GM18873 (cell line): ENCODE results near the gene FRZB.
"Not testable (repeated sequence)": the region's sequence is repeated elsewhere in the genome, so short reads cannot be mapped to it uniquely, and the experiment has no call there.

Experiments
- ATAC-seq: cut with Tn5 transposase; IDR thresholded peaks from one replicate; pipeline ENCODE4 v1.9.1; 2021; ENCODE audit warnings: mild to moderate bottlenecking, moderate library complexity, moderate number of reproducible peaks; ENCODE audit not compliant: unreplicated experiment, low FRiP score

Gene FRZB

DNA sequence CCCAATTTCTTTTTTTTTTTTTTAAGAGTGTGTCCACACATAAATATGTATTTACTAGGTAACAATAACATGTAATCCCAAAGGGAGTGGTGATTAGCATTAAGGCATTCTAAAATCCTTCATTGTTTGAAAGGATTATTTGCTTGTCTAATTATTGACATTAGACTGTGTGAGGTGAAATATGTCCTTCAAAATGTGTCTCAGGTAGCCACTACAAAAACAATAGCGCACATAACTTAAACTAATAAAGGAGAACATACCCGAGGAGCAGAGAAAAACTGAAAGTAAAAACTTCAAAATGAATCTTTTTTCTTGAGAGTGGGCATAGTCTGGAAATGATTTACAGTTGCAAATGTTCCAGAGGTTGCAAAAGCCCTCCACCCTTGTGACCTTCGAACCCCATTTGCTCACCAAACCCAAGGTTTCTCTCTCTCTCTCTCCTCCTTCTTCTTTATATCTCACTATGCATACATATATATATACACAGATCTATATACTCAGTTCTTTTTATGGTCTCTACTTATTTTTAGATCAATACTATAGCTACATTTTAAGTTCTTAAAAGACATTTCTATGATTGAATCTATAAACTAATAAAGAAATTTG lies 24.4 kb upstream of the FRZB start:
- no peak for ATAC-seq

DNA sequence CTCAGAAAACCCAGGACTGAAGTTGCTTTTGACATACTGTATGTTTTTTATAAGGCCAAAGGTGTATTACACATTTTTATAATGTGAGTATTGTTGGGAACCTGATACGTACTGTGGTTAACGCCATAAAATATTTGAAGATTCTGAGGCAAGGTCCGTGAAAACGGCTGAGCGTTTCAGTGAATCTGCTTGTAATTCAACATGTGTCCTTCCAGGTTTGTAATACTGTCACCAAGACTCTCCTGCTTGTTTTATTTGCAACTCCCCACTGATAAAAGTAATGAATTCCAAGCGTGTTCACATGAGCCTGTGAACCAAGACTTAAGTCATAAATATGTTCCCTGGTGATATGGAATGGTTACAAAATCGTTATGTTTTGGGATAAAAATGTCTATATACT lies 23.9 kb upstream of the FRZB start:
- no peak for ATAC-seq

DNA sequence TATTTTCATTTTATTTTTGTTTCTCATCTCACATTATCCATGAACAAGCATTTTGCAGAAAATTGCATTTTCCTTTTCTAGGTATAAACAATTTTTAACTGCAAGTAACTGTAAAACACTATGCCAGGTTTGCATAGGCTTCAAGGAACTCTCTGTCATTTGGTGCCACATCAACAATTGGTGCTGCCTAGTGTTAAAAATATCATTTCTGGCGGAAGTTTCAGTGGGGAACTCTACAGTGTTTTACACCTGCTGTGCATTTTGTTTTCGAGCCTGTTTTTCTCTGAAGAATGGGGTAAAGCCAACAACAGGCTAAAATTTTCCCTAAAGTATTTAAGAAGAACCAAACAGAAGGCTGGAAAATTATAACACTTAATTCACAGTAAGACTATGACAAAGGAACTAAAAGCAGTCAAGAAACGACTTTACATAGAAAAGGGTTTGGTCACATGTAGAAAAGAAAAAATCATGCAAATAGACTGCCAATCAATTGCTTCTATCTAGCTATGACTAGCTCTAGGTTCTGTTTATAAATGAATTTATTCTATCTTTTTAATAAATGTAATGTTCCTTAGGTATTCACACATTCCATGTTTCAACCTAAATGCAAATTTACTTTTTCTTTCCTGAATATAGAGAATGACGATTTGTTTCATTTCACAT lies 21.4 kb upstream of the FRZB start:
- ATAC-seq = no peak

DNA sequence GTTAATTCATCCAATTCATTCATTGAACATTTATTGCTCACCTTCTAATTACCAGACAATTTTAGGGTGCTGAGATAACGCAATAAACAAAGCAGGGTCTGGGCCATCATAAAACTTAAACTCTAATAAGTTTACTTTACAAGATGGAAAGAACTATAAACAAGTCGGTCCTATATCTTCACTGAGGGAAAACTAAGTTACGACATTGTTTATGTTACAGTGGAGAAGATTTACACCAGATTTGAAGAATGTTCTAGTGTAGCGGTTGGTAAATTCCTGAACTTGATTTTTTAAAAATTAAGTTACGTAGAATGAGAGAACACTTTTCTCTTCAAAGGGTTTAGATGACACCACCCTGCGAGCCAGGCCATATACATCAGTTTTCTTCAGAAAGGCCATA lies 20.7 kb upstream of the FRZB start:
- no peak for ATAC-seq

DNA sequence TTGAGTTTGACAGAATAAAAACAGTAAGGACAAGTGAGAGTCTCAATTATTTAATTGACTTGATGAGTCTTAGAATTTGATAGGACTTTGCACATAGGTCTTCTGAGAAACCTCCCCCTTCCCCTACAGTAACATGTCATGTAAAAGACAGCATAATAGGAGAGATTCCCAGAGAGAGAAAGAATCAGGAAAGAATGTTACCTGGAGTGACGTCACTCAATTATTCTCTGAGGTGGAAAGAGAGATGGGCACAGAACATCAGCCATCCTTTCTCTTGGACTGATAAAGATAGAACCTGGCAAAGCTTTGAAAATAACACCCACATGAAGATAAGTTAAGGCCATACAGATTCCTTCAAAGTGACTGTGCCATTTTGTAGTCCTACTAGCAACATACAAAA lies 19.3 kb upstream of the FRZB start:
- no peak for ATAC-seq

DNA sequence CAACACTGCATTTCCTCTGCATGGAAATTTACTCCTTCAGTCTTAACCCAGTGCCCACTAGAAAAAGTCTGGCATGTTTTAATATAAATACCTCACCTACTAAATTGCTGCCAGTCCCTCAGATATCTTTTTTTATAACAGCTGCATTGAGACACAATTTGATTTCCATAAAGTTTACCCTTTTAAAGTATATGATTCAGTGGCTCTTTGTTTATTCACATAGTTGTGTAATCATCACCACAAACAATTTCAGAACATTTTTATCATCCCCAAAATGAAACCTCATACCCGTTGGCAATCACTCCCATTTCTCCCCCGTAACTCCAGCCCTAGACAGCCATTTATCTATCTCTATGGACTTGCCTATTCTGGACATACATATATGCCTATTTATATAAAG lies 17.0 kb upstream of the FRZB start:
- no peak for ATAC-seq

DNA sequence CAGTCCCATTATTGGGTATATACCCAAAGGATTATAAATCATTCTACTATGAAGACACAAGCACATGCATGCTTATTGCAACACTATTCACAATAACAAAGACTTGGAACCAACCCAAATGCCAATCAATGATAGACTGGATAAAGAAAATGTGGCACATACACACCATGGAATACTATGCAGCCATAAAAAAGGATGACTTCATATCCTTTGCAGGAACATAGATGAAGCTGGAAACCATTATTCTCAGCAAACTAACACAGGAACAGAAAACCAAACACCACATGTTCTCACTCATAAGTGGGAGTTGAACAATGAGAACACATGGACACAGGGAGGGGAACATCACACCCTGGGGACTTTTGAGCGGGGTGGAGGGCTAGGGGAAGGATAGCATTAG lies 13.7 kb upstream of the FRZB start:
- ATAC-seq = not testable (repeated sequence)

DNA sequence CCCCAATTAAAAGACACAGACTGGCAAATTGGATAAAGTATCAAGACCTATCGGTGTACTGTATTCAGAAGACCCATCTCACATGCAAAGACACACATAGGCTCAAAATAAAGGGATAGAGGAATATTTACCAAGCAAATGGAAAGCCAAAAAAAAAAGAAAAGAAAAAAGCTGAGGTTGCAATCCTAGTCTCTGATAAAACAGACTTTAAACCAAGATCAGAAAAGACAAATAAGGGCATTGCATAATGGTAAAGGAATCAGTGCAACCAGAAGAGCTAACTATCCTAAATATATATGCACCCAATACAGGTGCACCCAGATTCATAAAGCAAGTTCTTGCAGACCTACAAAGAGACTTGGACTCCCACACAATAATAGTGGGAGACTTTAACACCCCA lies 10.2 kb upstream of the FRZB start:
- ATAC-seq = not testable (repeated sequence)

DNA sequence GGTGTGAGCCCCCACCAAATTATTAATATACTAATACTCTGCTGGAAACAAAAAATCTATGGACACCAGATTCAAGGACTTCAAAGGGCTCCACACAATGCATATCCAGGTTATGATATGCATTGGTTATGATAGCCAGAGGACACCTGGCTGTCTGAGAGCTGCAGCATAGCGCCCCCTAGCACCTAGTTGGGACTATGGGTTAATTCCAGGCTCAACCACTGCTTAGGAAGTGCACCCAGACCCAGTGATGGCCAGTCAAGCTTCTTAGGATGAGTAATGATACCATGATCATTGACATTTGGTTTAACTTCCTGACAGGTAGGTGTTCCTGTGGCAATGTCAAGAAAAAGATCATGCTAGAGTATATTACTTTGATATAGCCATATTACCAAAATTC lies 3.8 kb upstream of the FRZB start:
- ATAC-seq = no peak

DNA sequence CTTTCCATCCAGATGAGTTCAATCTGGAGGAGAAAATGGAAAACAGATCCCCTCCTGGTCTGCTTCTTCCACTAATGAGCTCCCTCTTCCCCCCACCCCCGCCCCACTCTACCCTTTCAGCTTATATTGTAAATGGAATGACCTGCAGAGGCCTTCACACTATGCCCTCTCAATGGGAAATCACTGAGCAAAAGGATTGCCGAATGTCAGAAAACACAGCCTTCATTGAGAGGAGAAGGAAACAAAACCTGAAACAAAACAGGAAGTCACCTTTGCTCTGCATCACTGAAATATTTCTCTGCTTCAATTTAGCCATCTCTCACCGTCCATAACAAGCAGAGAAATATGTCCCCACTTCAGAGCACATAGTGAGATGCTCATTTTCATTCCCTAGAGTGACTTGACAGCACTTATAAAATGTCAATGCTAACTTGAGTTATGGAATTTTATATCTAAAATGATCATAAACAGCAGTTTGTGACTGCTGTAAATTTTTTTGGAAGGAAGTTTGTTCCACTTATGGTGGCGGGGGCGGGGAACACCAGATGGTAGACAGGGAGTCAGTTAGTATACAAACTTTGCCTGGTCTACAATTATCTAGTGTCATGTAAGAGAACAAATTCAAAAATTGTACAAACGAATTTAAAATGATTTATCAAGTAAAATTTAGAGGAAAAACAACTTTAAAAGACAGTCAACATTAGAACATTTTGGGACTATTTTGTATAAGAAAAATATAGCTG lies 1.8 kb upstream of the FRZB start:
- ATAC-seq = no peak

DNA sequence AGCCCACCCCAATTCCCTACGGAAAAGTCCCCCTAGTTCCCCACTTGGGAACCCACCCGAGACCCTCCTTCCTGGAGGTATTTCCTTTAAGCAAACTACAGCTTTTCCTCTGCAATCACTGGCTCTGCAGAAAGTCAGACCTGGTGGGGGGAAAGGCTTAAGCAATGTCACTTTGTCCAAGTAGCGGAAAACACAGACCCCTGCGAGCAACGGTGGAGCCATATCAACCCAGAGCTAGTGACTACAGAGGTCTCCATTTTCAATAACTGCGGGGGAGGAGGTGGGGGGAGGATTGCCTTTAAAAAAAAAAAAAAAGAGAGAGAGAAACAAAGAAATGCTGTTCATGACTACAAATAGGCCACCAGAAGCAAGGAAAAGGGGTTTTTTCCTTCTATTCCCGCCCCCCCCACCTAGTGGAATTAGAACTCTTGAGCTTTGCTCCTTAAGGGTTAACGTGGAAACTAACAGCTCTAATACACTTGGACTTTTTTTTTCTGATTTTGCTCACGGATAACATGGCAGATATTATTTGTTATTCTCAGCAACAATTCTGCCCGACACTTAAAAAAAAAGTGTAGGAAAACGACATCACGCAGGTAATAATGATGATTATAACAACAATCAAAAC lies 1.1 kb upstream of the FRZB start:
- ATAC-seq = no peak

DNA sequence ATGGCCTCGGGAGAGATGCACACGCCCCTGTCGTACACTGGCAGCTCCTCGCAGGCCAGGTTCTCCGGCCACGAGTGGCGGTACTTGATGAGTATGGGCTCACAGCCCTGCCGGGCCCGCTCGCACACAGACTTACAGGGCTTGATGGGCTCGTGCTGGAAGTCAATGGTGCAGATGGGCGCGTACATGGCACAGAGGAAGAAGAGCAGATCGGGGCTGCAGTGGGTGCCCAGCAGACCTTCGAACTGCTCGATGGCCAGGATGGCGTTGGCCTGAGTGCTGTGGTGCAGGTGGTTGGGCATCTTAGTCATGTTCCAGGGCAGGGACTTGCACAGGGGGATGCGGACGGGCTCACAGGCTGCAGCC lies 359 bp downstream of the FRZB start:
- ATAC-seq = no peak

DNA sequence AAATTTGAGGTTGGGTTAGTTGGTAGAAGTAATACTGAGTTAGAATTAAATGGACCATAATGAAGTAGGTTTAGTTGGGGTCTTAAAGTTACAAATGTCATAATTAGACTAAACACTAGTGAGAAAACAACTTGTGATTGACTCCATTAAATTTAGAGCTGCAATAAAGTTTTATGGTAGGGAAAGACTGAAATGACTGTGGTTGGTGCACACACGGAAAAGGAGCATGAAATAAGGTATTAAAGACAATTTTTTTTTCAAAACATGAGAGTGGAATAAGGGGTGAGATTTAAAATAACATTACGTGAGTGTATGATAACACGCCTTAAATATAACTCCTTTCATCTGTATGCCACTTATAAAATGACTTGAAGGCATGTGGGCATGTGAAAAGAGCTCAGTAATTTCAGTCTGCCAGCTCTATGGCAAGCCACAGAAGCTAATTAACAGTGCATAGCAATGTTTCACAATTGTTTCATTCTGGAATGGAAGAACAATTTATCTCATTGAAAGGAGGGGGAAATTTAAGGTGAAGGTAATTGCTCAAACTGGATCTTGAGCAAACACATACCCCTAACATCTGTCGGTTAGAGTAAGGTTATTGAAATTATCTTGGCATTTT lies 1.4 kb downstream of the FRZB start:
- ATAC-seq = no peak

DNA sequence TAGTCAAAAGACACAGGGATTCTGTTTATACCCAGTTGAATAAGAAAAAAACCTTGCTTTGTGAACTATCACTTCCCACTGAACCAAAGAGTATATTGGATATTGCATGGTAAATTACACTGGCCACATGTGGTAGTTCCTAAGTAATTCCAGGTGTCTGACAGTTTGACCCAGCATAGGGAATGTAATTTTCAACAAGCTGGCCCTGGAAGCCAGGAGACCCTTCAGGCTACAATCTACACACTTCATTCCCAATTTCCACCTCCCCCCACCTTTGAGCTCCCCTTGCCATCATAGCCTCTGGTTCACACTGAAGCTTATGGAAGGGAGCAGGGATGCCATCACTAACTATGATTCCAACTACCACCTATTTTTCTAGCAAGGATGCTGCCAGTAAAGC lies 2.8 kb downstream of the FRZB start:
- no peak for ATAC-seq

DNA sequence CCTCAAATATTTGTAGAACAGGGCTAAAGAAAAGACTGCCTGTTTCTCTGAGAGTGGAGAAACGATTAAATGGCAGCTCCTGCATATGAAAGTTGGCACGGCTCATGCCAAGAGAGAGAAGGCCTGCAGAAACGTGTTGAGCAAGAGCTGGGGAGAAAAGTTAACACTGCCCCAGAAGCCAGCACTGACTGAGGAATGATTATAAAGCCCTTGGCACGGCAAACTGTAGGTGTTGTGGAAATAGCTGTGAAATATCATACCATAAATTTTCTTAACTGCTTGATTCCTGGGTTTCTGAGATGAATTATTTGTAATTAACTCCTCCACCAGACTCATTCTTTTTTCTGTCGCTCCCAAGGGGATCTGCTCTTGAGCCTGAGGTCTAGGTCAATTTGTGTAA lies 4.3 kb downstream of the FRZB start:
- no peak for ATAC-seq

DNA sequence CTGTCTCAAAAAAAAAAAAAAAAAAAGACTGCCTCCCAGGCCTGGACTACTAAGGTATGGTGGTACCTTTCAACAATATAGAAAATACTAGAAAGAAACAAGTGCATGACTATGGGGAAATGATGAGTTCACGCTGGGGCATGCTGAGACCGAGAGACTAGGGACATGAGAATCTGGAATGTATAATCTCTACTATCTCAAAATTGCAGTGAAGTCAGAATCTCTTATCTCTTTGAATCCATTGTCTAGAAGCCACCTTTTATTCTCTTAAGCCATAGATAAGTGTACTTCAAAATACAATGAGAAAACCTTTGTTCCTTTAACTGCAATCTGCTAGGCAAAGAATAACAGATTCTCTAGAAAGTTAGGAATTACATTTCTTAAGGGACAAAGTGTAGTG lies 5.6 kb downstream of the FRZB start:
- ATAC-seq = no peak

DNA sequence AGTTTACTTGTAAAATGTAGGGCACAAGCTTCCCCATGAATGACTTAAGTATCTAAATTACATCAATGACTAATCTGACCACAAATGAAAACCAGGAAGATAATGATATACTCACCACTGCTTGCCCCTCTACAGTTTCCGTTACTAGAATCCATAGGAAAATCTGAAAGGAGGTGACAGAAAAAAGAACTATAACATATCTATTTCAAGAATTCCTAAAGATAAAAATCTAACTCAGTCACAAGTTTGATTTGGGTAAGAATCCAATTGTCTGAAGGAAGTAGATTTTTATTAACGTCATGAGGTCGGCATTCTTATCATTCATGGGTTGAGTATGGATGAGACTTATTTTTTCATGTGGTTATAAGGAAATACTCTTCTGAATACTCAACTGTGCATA lies 7.8 kb downstream of the FRZB start:
- ATAC-seq = no peak

DNA sequence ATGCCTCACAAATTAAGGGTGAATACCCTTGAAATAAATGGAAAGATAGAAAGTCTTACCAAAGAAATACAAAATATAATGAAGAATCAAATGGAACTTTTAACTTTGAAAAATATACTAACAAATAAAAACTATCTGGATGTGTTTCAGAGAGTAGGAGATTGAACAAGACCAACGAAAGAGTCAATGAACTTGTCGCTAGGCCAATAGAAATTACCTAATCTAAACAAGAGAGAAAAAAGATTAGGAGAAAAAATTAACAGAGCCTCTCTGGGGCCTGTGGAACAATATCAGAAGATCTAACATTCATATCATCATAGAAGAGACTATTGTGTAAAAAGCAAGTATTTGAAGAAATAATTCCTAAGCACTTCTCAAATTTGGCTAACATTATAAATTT lies 11.1 kb downstream of the FRZB start:
- ATAC-seq = no peak

DNA sequence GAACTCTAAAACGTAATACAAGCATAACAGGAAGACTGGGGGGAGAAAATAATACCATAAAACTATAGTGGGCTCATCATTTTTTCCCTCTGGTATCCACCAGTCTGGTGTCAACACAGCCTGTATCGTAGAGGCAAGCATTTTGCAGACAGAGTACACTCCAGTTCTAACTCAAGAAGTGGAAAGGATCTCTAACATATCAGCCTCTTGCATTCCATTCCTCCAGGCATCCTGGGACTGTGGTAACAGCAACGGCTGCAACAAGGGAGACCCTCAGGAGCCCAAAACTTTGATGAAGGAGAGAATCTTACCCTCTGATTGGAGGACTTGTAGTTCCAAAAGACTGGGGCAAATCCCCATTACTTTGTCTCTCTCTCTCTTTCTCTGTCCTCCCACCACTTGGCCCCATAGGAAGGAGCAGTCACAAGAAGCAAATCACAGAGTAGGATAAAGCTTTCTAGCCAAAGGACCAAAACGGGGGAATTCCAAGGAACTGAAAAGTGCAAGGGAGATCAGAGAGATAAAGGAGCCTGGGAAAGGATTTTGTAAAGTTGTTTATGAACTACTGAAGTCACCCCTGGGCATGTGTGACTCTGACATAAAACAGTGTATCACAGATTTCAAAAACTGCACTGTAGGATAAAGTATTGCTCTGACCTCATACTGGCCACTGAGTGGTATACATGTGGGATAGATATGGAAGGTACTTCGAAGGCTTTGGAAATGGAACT lies 11.9 kb downstream of the FRZB start:
- ATAC-seq = no peak

DNA sequence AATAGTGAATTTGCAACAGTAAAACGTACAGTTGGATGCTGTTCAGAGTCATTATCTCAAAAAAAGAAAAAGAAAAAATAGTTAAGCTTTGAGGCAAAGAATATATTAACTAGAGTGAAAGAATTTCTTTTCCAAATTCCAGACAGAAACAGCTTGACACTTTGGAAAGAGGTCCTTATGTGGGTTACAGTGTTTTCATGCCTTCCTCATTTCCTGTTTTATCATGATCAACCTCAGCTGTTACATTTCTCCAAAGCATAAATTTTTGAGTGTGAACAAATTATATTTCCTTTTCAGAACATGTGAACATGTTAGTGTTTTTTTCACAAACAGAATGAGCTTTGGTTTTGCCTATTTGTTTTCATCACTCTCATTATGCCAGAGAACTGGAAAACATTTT lies 13.6 kb downstream of the FRZB start:
- ATAC-seq = no peak

DNA sequence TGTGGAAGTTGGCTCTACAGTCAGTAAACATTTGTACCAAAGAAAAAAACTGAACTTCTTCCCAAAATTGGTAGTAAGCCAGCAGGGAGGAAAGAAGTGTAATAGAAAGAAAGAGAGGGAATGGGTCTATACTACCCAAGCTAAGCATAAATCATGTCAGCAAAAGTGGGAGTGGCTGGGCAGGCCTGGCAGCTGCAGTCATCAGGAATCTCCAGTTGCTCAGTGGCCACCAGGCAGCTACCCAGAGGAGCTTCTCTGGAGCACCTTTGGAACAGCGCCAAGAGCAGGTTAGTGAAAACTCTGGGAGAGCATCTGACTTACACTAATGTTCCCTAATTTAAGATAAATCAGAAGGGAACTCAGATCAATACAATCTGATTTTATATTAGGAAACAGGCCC lies 14.3 kb downstream of the FRZB start:
- ATAC-seq = no peak
